ENCODE data around the gene RFX4. TPM values are rescaled to one million over a fixed set of nuclear protein-coding genes. Genes with fewer than 3 reads are reported as not detected.

The RFX4 gene
- not detected in 2 replicates for total RNA-seq
- not detected in 2 replicates for polyA plus RNA-seq
- not detected in 2 replicates for polyA plus RNA-seq (2011; cell fraction: cytosol; rRNA removed)
- polyA plus RNA-seq (2011; cell fraction: nucleus; rRNA removed): not detected in 2 replicates
- polyA plus RNA-seq (2012): not detected in 2 replicates
- not detected in 2 replicates for polyA minus RNA-seq
- polyA minus RNA-seq (2011; cell fraction: cytosol; rRNA and poly(A)+ RNA removed): not detected
- not detected in 2 replicates for polyA minus RNA-seq (2011; cell fraction: nucleus; rRNA and poly(A)+ RNA removed)
- Bru-seq, nascent RNA: percentile 1 among the genes with signal in this experiment
- BruChase-seq, experiment 1, labeled RNA remaining after a 6-hour chase: not detected
- percentile 1 among the genes with signal in this experiment for BruChase-seq, experiment 2, labeled RNA remaining after a 2-hour chase
- long read RNA-seq: 0 reads

- dilution Hi-C loops (cut with MboI; ENCODE audit: extremely low pct_ligation_motif_present, low sequenced_read_pairs): no loop called here
- no peaks in the 10 kb centered on the region for H3K36me3 ChIP-seq (ENCODE audit: control insufficient read depth in 2 of 2, extremely low read depth in 1 of 2, insufficient read depth in 2 of 2, low read length in 2 of 2)
- no peak for TF ChIP-seq POLR2A (IDR thresholded peaks at IDR 0.05; ENCODE audit: low read depth, low read length)
- TF ChIP-seq EZH2 (IDR thresholded peaks at IDR 0.05; ENCODE audit: borderline replicate concordance, low read depth, low read length, severe bottlenecking): peak; percentile 81
- ChIA-PET POLR2A (no interaction called here), CTCF (no interaction called here)
- no peaks in the 10 kb centered on the region for H3K79me2 ChIP-seq (ENCODE audit: control insufficient read depth, insufficient read depth, low read length)
- H3K9ac ChIP-seq (replicated peaks; ENCODE audit: extremely low read depth, insufficient read depth, low read length): no peak within 1 kb of the TSS
- H4K20me1 ChIP-seq (replicated peaks; ENCODE audit: control insufficient read depth, extremely low read depth, insufficient read depth, low read length): no peaks in the 10 kb centered on the region
- H3K4me3 ChIP-seq (replicated peaks in 1 of 3; ENCODE audit: insufficient read depth in 1 of 3, low read depth in 1 of 3, low read length in 3 of 3): no peak within 1 kb of the TSS
- no TSS peak for BruUV-seq (replicated peaks)
- no peaks in the 10 kb centered on the region for H3K9me3 ChIP-seq (replicated peaks; ENCODE audit: control insufficient read depth, insufficient read depth, low read length)
- H3K27me3 ChIP-seq (ENCODE audit: control insufficient read depth in 2 of 2, insufficient read depth in 2 of 2, low read length in 2 of 2): peaks cover 75 to 83% of the 10 kb centered on the region in 2 experiments
- H3K9me1 ChIP-seq (replicated peaks; ENCODE audit: control insufficient read depth, extremely low read depth, insufficient read depth, low read length): no peaks in the 10 kb centered on the region
- H3K27ac ChIP-seq (ENCODE audit: insufficient read depth, low read depth, low read length): no peak within 1 kb of the TSS
- no peaks in the 10 kb centered on the region for H3K4me1 ChIP-seq (ENCODE audit: control insufficient read depth, extremely low read depth, insufficient read depth, low read length)
- intact Hi-C loops (cut with micrococcal nuclease): loop anchor here (10.0 kb wide), 1 partner anchor 332 kb away; no protein-coding TSS in a partner anchor
- FAIRE-seq: no peak
- DNase-seq (ENCODE audit: low read depth, low spot score): no peak
- H2AFZ ChIP-seq (ENCODE audit: low read depth, low read length): no peak within 1 kb of the TSS
- H3K4me2 ChIP-seq (ENCODE audit: insufficient read depth, low read length): peak within 1 kb of the TSS; percentile 79
Measured at GRCh38 chr12:106582641-106583230, at the start of gene RFX4. TSS of gene RFX4 (plus strand) at chr12:106583004. CDS start at chr12:106583321, 317 bp downstream.

GRCh38 chr12:106541201-106541600, 41.6 kb upstream of the RFX4 start:
- no peak overlapping the region for H3K27ac ChIP-seq (ENCODE audit: insufficient read depth, low read depth, low read length)
- TF ChIP-seq MYC (IDR thresholded peaks at IDR 0.05; ENCODE audit: low read depth, low read length) (no peak), CTCF (IDR thresholded peaks at IDR 0.05; ENCODE audit: extremely low read depth in 1 of 2, insufficient read depth in 1 of 2, low read depth in 1 of 2, low read length in 2 of 2) (no peak), MAX (IDR thresholded peaks at IDR 0.05; ENCODE audit: insufficient read depth, insufficient read length) (no peak), JUN (IDR thresholded peaks at IDR 0.05; ENCODE audit: borderline replicate concordance, insufficient read depth, insufficient read length, low read depth) (no peak), POLR2AphosphoS5 (IDR thresholded peaks at IDR 0.05; ENCODE audit: insufficient read depth, low read depth, low read length) (no peak), FOS (IDR thresholded peaks at IDR 0.05; ENCODE audit: borderline replicate concordance, insufficient read depth, low read length) (no peak), POLR2A (IDR thresholded peaks at IDR 0.05; ENCODE audit: low read depth, low read length) (no peak), EZH2 (IDR thresholded peaks at IDR 0.05; ENCODE audit: borderline replicate concordance, low read depth, low read length, severe bottlenecking) (no peak), GATA2 (IDR thresholded peaks at IDR 0.05; ENCODE audit: insufficient read depth, insufficient read length, low read depth, low read length) (no peak)
- no TSS peak for BruUV-seq (replicated peaks)
- CTCF ChIA-PET: no interaction called here
- intact Hi-C loops (cut with micrococcal nuclease): no loop called here
- no peak overlapping the region for H3K4me3 ChIP-seq (replicated peaks in 1 of 3; ENCODE audit: insufficient read depth in 1 of 3, low read depth in 1 of 3, low read length in 3 of 3)
- H3K4me2 ChIP-seq (ENCODE audit: insufficient read depth, low read length): no peak overlapping the region
- H3K27me3 ChIP-seq (ENCODE audit: control insufficient read depth in 2 of 2, insufficient read depth in 2 of 2, low read length in 2 of 2): peaks cover 0 to 3% of the 10 kb centered on the region in 2 experiments
- H3K9me3 ChIP-seq (replicated peaks; ENCODE audit: control insufficient read depth, insufficient read depth, low read length): no peaks in the 10 kb centered on the region
- no peaks in the 10 kb centered on the region for H4K20me1 ChIP-seq (replicated peaks; ENCODE audit: control insufficient read depth, extremely low read depth, insufficient read depth, low read length)
- H3K9me1 ChIP-seq (replicated peaks; ENCODE audit: control insufficient read depth, extremely low read depth, insufficient read depth, low read length): no peaks in the 10 kb centered on the region
- H3K4me1 ChIP-seq (ENCODE audit: control insufficient read depth, extremely low read depth, insufficient read depth, low read length): no peaks in the 10 kb centered on the region
- H2AFZ ChIP-seq (ENCODE audit: low read depth, low read length): no peak overlapping the region
- no peaks in the 10 kb centered on the region for H3K36me3 ChIP-seq (ENCODE audit: control insufficient read depth in 2 of 2, extremely low read depth in 1 of 2, insufficient read depth in 2 of 2, low read length in 2 of 2)
- no peak overlapping the region for H3K9ac ChIP-seq (replicated peaks; ENCODE audit: extremely low read depth, insufficient read depth, low read length)
- POLR2A ChIA-PET: no interaction called here
- DNase-seq (ENCODE audit: low read depth, low spot score) (no peak), FAIRE-seq (no peak)
- no peaks in the 10 kb centered on the region for H3K79me2 ChIP-seq (ENCODE audit: control insufficient read depth, insufficient read depth, low read length)
- dilution Hi-C loops (cut with MboI; ENCODE audit: extremely low pct_ligation_motif_present, low sequenced_read_pairs): no loop called here

Data from endothelial cell of umbilical vein (primary cell).